ENCODE data around the gene MLLT10.

The MLLT10 gene

GRCh38 chr10:21732067-21732772 is 198.2 kb downstream of the MLLT10 start:
- peak; percentile 83 to 90 for DNase-seq (ENCODE audit: low read depth in 2 of 2)
- TF ChIP-seq CTCF (IDR thresholded peaks at IDR 0.05; ENCODE audit: low read depth, low read length) = peak; percentile 98
- H3K4me3 ChIP-seq (replicated peaks in 1 of 2; ENCODE audit: low read depth in 2 of 2, low read length in 2 of 2) = no peak overlapping the region

DNA sequence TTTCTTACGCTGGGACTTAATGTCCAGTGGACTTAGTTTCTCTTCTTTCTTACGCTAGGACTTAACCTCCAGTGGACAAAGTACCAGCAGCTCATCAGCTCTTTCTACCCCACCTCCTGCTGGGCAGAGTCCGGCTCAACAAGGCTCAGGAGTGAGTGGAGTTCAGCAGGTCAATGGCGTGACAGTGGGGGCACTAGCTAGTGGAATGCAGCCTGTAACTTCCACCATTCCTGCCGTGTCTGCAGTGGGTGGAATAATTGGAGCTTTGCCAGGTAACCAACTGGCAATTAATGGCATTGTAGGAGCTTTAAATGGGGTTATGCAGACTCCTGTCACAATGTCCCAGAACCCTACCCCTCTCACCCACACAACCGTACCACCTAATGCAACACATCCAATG is 199.7 kb downstream of the MLLT10 start:
- no peak overlapping the region for H3K4me3 ChIP-seq (replicated peaks in 1 of 2; ENCODE audit: low read depth in 2 of 2, low read length in 2 of 2)
- peak in 1 of 2 donors; percentile 27 for DNase-seq (ENCODE audit: low read depth in 2 of 2)
- no peak for TF ChIP-seq CTCF (IDR thresholded peaks at IDR 0.05; ENCODE audit: low read depth, low read length)

DNA sequence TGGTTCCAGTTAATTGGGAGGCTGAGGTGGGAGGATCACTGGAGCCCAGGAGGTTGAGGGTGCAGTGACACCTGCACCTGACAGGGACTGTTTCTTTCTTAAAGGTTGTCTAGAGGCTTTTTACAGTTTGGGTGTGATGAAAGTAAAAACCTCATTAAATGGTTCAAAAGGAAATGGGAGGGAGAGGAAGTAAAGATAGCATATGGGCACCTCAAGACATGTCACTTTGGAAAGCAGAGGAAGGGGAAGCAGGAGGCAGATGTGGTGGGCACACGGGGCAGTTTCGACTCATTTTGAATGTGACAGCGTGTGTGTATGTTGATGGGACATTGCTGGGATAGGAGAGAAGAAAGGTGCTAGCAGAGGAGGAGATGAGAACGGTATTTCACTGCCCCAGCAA is 203.1 kb downstream of the MLLT10 start:
- TF ChIP-seq CTCF (IDR thresholded peaks at IDR 0.05; ENCODE audit: low read depth, low read length) = no peak
- no peak overlapping the region for H3K4me3 ChIP-seq (replicated peaks in 1 of 2; ENCODE audit: low read depth in 2 of 2, low read length in 2 of 2)
- no peak for DNase-seq (ENCODE audit: low read depth in 2 of 2)

- no peak for DNase-seq (ENCODE audit: low read depth in 2 of 2)
- no peak overlapping the region for H3K4me3 ChIP-seq (replicated peaks in 1 of 2; ENCODE audit: low read depth in 2 of 2, low read length in 2 of 2)
- TF ChIP-seq CTCF (IDR thresholded peaks at IDR 0.05; ENCODE audit: low read depth, low read length) = no peak
Measured at GRCh38 chr10:21740989-21741388, 207.0 kb downstream of the MLLT10 start.

- no peak for DNase-seq (ENCODE audit: low read depth in 2 of 2)
- TF ChIP-seq CTCF (IDR thresholded peaks at IDR 0.05; ENCODE audit: low read depth, low read length) = no peak
- H3K4me3 ChIP-seq (replicated peaks in 1 of 2; ENCODE audit: low read depth in 2 of 2, low read length in 2 of 2) = no peak overlapping the region
Measured at GRCh38 chr10:21742740-21743412, 208.8 kb downstream of the MLLT10 start.

- no peak overlapping the region for H3K4me3 ChIP-seq (replicated peaks in 1 of 2; ENCODE audit: low read depth in 2 of 2, low read length in 2 of 2)
- TF ChIP-seq CTCF (IDR thresholded peaks at IDR 0.05; ENCODE audit: low read depth, low read length) = no peak
- DNase-seq (ENCODE audit: low read depth in 2 of 2) = no peak
Measured at GRCh38 chr10:21744223-21744622, 210.2 kb downstream of the MLLT10 start.

Measured in cardiac fibroblast (primary cell).